ENCODE measurements around the gene OR4D10. TPM values are rescaled to one million over a fixed set of nuclear protein-coding genes. Genes with fewer than 3 reads are reported as not detected.
A peak's percentile ranks its signal among the peaks of the same experiment; 100 is the strongest.
"Not testable (repeated sequence)": the region's sequence is repeated elsewhere in the genome, so short reads cannot be mapped to it uniquely, and the experiment has no call there.

Gene OR4D10
- total RNA-seq, 2 donors from 2014 or later = not detected

- Mint-ChIP-seq H3K4me1 (ENCODE audit: low read depth) (no peaks in the 10 kb centered on the region), H3K27me3 (ENCODE audit: low read depth) (peaks cover 25% of the 10 kb centered on the region), H3K4me3 (no peak overlapping the region)
Measured at GRCh38 chr11:59475176-59475575, 2.1 kb downstream of the OR4D10 start.

GRCh38 chr11:59479906-59480305 lies 6.8 kb downstream of the OR4D10 start:
- Mint-ChIP-seq H3K36me3 (ENCODE audit: insufficient read depth in 2 of 2) (no peaks in the 10 kb centered on the region), H3K9me3 (no peaks in the 10 kb centered on the region), H3K27me3 (ENCODE audit: low read depth) (peaks cover 14% of the 10 kb centered on the region), H3K4me3 (no peak overlapping the region), H3K27ac (no peak overlapping the region), H3K4me1 (ENCODE audit: low read depth) (no peaks in the 10 kb centered on the region)
- DNase-seq (no peak), ATAC-seq (replicated peaks in 1 of 2) (no peak)

More at GRCh38 chr11:59475176-59475575, 2.1 kb downstream of the OR4D10 start:
- no peak for ATAC-seq (replicated peaks in 1 of 2)
- Mint-ChIP-seq H3K27ac (no peak overlapping the region), H3K9me3 (no peaks in the 10 kb centered on the region), H3K36me3 (ENCODE audit: insufficient read depth in 2 of 2) (no peaks in the 10 kb centered on the region)
- no peak for DNase-seq

GRCh38 chr11:59480359-59480758 lies 7.2 kb downstream of the OR4D10 start:
- Mint-ChIP-seq H3K4me1 (ENCODE audit: low read depth) (no peaks in the 10 kb centered on the region), H3K27me3 (ENCODE audit: low read depth) (peaks cover 12% of the 10 kb centered on the region), H3K36me3 (ENCODE audit: insufficient read depth in 2 of 2) (no peaks in the 10 kb centered on the region), H3K4me3 (no peak overlapping the region), H3K27ac (no peak overlapping the region), H3K9me3 (no peaks in the 10 kb centered on the region)
- DNase-seq (no peak), ATAC-seq (replicated peaks in 1 of 2) (no peak)

- Mint-ChIP-seq H3K9me3 (peaks cover 0 to 2% of the 10 kb centered on the region in 2 donors), H3K4me3 (peak overlapping the region in 1 of 2 donors; percentile 42), H3K36me3 (ENCODE audit: insufficient read depth in 2 of 2) (no peaks in the 10 kb centered on the region), H3K27ac (no peak overlapping the region), H3K27me3 (ENCODE audit: low read depth) (peaks cover 7% of the 10 kb centered on the region), H3K4me1 (ENCODE audit: low read depth) (peaks cover 16% of the 10 kb centered on the region)
- ATAC-seq (replicated peaks in 1 of 2) (peak; percentile 44 to 50), DNase-seq (no peak)
Measured at GRCh38 chr11:59501931-59502330, 28.8 kb downstream of the OR4D10 start.

- Mint-ChIP-seq H3K4me1 (ENCODE audit: low read depth) (peaks cover 16% of the 10 kb centered on the region), H3K27me3 (ENCODE audit: low read depth) (peaks cover 3% of the 10 kb centered on the region), H3K27ac (no peak within 1 kb of the TSS), H3K4me3 (no peak within 1 kb of the TSS), H3K9me3 (peaks cover 0 to 2% of the 10 kb centered on the region in 2 donors), H3K36me3 (ENCODE audit: insufficient read depth in 2 of 2) (no peaks in the 10 kb centered on the region)
- no peak for DNase-seq
- no peak for ATAC-seq (replicated peaks in 1 of 2)
Measured at GRCh38 chr11:59503276-59503675, 30.2 kb downstream of the OR4D10 start, which contains the start of gene OR4D11. Gene OR4D11 (plus strand): TSS chr11:59503576. CDS start chr11:59503576, 0 bp downstream.

- Mint-ChIP-seq H3K4me1 (ENCODE audit: low read depth) (peaks cover 27% of the 10 kb centered on the region), H3K27ac (no peak within 1 kb of the TSS), H3K4me3 (peak within 1 kb of the TSS in 1 of 2 donors; percentile 38), H3K9me3 (no peaks in the 10 kb centered on the region), H3K36me3 (ENCODE audit: insufficient read depth in 2 of 2) (no peaks in the 10 kb centered on the region), H3K27me3 (ENCODE audit: low read depth) (no peaks in the 10 kb centered on the region)
- DNase-seq = no peak
- ATAC-seq (replicated peaks in 1 of 2) = peak in 1 of 2 donors; percentile 43
Measured at GRCh38 chr11:59510941-59511589, 38.0 kb downstream of the OR4D10 start, which contains the start of gene OR4D9. Gene OR4D9 (plus strand): TSS chr11:59511539. CDS start chr11:59514913, 3,374 bp downstream.

- H3K4me1 Mint-ChIP-seq (ENCODE audit: low read depth) = peaks cover 27% of the 10 kb centered on the region
- DNase-seq = no peak
- no peaks in the 10 kb centered on the region for H3K9me3 Mint-ChIP-seq
- no peak overlapping the region for H3K27ac Mint-ChIP-seq
- no peaks in the 10 kb centered on the region for H3K27me3 Mint-ChIP-seq (ENCODE audit: low read depth)
- no peaks in the 10 kb centered on the region for H3K36me3 Mint-ChIP-seq (ENCODE audit: insufficient read depth in 2 of 2)
- H3K4me3 Mint-ChIP-seq = no peak overlapping the region
- no peak for ATAC-seq (replicated peaks in 1 of 2)
Measured at GRCh38 chr11:59511675-59512074, 38.6 kb downstream of the OR4D10 start.

- not testable (repeated sequence) for H3K27ac Mint-ChIP-seq; H3K4me1 Mint-ChIP-seq (ENCODE audit: low read depth); H3K9me3 Mint-ChIP-seq; H3K4me3 Mint-ChIP-seq; H3K36me3 Mint-ChIP-seq (ENCODE audit: insufficient read depth in 2 of 2); ATAC-seq (replicated peaks in 1 of 2); H3K27me3 Mint-ChIP-seq (ENCODE audit: low read depth); DNase-seq
Measured at GRCh38 chr11:59520139-59520538, 47.0 kb downstream of the OR4D10 start.

GRCh38 chr11:59520741-59521140 lies 47.6 kb downstream of the OR4D10 start:
- DNase-seq = no peak
- Mint-ChIP-seq H3K27me3 (ENCODE audit: low read depth) (no peaks in the 10 kb centered on the region), H3K9me3 (no peaks in the 10 kb centered on the region), H3K36me3 (ENCODE audit: insufficient read depth in 2 of 2) (no peaks in the 10 kb centered on the region), H3K4me1 (ENCODE audit: low read depth) (no peaks in the 10 kb centered on the region), H3K27ac (no peak overlapping the region), H3K4me3 (no peak overlapping the region)
- no peak for ATAC-seq (replicated peaks in 1 of 2)

- Mint-ChIP-seq H3K4me1 (ENCODE audit: low read depth) (no peaks in the 10 kb centered on the region), H3K36me3 (ENCODE audit: insufficient read depth in 2 of 2) (no peaks in the 10 kb centered on the region), H3K27me3 (ENCODE audit: low read depth) (no peaks in the 10 kb centered on the region), H3K9me3 (no peaks in the 10 kb centered on the region), H3K27ac (no peak overlapping the region), H3K4me3 (no peak overlapping the region)
- ATAC-seq (replicated peaks in 1 of 2) (no peak), DNase-seq (no peak)
Measured at GRCh38 chr11:59523541-59523940, 50.4 kb downstream of the OR4D10 start.

- DNase-seq = no peak
- ATAC-seq (replicated peaks in 1 of 2) = no peak
- no peaks in the 10 kb centered on the region for H3K27me3 Mint-ChIP-seq (ENCODE audit: low read depth)
- H3K36me3 Mint-ChIP-seq (ENCODE audit: insufficient read depth in 2 of 2) = no peaks in the 10 kb centered on the region
- H3K4me3 Mint-ChIP-seq = no peak overlapping the region
- H3K27ac Mint-ChIP-seq = no peak overlapping the region
- H3K4me1 Mint-ChIP-seq (ENCODE audit: low read depth) = peaks cover 5% of the 10 kb centered on the region
- H3K9me3 Mint-ChIP-seq = no peaks in the 10 kb centered on the region
Measured at GRCh38 chr11:59528711-59529110, 55.6 kb downstream of the OR4D10 start.

Measured in activated T-cell treated with anti-CD3 and anti-CD28 coated beads, Interleukin-2, amount 50 U/mL, for 72 hours (primary cell).